ENCODE results near the gene ZSWIM3. TPM values are rescaled to one million over a fixed set of nuclear protein-coding genes. Genes with fewer than 3 reads are reported as not detected.

Gene ZSWIM3
- total and polyA plus RNA-seq, 2 donors (not counting 1 experiment from before 2014, with no cell fraction given), result 3.6 to 7.6 TPM

DNA sequence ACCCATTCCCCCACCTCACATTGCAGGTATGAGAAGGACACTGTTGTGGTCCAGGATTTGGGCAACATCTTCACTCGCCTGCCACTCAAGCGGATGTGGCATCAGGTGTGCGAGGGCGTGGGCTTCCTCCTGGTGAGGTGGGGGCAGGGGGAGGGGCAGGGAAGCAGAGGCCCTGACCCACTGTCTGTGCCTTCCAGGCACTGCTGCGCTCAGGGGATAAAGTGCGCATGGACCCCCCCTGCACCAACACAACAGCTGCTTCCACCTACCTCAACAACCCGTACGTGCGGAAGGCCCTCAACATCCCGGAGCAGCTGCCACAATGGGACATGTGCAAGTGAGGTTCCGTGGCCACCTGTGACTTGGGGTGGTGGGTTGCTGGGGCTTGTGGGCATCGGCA is 37.4 kb downstream of the ZSWIM3 start:
- no peaks in the 10 kb centered on the region for H3K27me3 ChIP-seq (ENCODE audit: control insufficient read depth, insufficient read depth, low read length)
- no peaks in the 10 kb centered on the region for H3K9me3 ChIP-seq (ENCODE audit: control insufficient read depth, insufficient read depth, low read depth, low read length)
- H2AFZ ChIP-seq (ENCODE audit: low read length), result no peak overlapping the region
- peaks cover 29% of the 10 kb centered on the region for H3K36me3 ChIP-seq (ENCODE audit: control insufficient read depth, insufficient read depth, low read length)
- TF ChIP-seq EZH2 (IDR thresholded peaks at IDR 0.05; ENCODE audit: low read length, missing control alignments), result no peak
- no peak for TF ChIP-seq CTCF (conservative IDR thresholded peaks at IDR 0.05 in 1 of 2, IDR thresholded peaks at IDR 0.05 in 1 of 2; ENCODE audit: low read depth in 1 of 2, low read length in 2 of 2)
- H3K4me3 ChIP-seq (replicated peaks in 1 of 4; ENCODE audit: control extremely low read depth in 1 of 4, insufficient read depth in 1 of 4, low read depth in 3 of 4, low read length in 4 of 4), result no peak overlapping the region
- no peak for DNase-seq (ENCODE audit: low read depth in 2 of 2)
- H4K20me1 ChIP-seq (ENCODE audit: control insufficient read depth, extremely low read depth, insufficient read depth, low read length), result no peaks in the 10 kb centered on the region
- peaks cover 8% of the 10 kb centered on the region for H3K4me1 ChIP-seq (ENCODE audit: control insufficient read depth, extremely low read depth, insufficient read depth, low read length)
- peaks cover 11% of the 10 kb centered on the region for H3K79me2 ChIP-seq (ENCODE audit: control insufficient read depth, insufficient read depth, low read length)
- no peak overlapping the region for H3K27ac ChIP-seq (ENCODE audit: insufficient read depth, low read length)
- no peak overlapping the region for H3K4me2 ChIP-seq (ENCODE audit: extremely low read depth, insufficient read depth, low read length)
- H3K9ac ChIP-seq (ENCODE audit: insufficient read depth, low read length), result no peak overlapping the region

GRCh38 chr20:45896641-45897161 is 39.3 kb downstream of the ZSWIM3 start:
- no peak overlapping the region for H3K9ac ChIP-seq (ENCODE audit: insufficient read depth, low read length)
- H3K36me3 ChIP-seq (ENCODE audit: control insufficient read depth, insufficient read depth, low read length), result peaks cover 32% of the 10 kb centered on the region
- no peak for DNase-seq (ENCODE audit: low read depth in 2 of 2)
- no peak overlapping the region for H3K27ac ChIP-seq (ENCODE audit: insufficient read depth, low read length)
- no peaks in the 10 kb centered on the region for H4K20me1 ChIP-seq (ENCODE audit: control insufficient read depth, extremely low read depth, insufficient read depth, low read length)
- H3K79me2 ChIP-seq (ENCODE audit: control insufficient read depth, insufficient read depth, low read length), result peaks cover 8% of the 10 kb centered on the region
- no peak overlapping the region for H3K4me2 ChIP-seq (ENCODE audit: extremely low read depth, insufficient read depth, low read length)
- no peak overlapping the region for H3K4me3 ChIP-seq (replicated peaks in 1 of 4; ENCODE audit: control extremely low read depth in 1 of 4, insufficient read depth in 1 of 4, low read depth in 3 of 4, low read length in 4 of 4)
- H3K9me3 ChIP-seq (ENCODE audit: control insufficient read depth, insufficient read depth, low read depth, low read length), result no peaks in the 10 kb centered on the region
- H3K4me1 ChIP-seq (ENCODE audit: control insufficient read depth, extremely low read depth, insufficient read depth, low read length), result peaks cover 8% of the 10 kb centered on the region
- TF ChIP-seq CTCF (conservative IDR thresholded peaks at IDR 0.05 in 1 of 2, IDR thresholded peaks at IDR 0.05 in 1 of 2; ENCODE audit: low read depth in 1 of 2, low read length in 2 of 2), result no peak
- no peak for TF ChIP-seq EZH2 (IDR thresholded peaks at IDR 0.05; ENCODE audit: low read length, missing control alignments)
- no peaks in the 10 kb centered on the region for H3K27me3 ChIP-seq (ENCODE audit: control insufficient read depth, insufficient read depth, low read length)
- no peak overlapping the region for H2AFZ ChIP-seq (ENCODE audit: low read length)

DNA sequence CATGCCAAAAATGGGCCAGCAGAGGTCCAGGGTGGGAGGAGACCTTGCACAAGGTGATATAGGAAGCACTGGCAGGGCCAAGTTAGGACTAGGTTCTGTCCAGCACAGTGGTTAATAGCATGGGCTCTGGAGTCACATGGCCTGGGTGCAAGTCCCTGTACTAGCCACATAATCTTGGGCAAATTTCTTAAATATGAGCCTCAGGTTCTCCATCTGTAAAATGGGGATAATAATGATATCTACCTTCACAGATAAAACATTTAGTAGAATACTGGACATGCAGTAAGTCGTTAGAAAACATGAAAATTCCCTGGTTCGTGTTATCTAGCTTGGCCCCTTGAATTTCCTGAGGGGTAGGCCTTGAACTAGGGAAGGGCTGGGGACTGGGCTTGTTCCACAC is 39.9 kb downstream of the ZSWIM3 start:
- Histone ChIP-seq H3K4me2 (ENCODE audit: extremely low read depth, insufficient read depth, low read length) (no peak overlapping the region), H3K27ac (ENCODE audit: insufficient read depth, low read length) (no peak overlapping the region), H3K79me2 (ENCODE audit: control insufficient read depth, insufficient read depth, low read length) (peaks cover 5% of the 10 kb centered on the region), H4K20me1 (ENCODE audit: control insufficient read depth, extremely low read depth, insufficient read depth, low read length) (no peaks in the 10 kb centered on the region), H3K9ac (ENCODE audit: insufficient read depth, low read length) (no peak overlapping the region), H3K36me3 (ENCODE audit: control insufficient read depth, insufficient read depth, low read length) (peaks cover 33% of the 10 kb centered on the region), H3K4me1 (ENCODE audit: control insufficient read depth, extremely low read depth, insufficient read depth, low read length) (peaks cover 7% of the 10 kb centered on the region), H2AFZ (ENCODE audit: low read length) (no peak overlapping the region), H3K27me3 (ENCODE audit: control insufficient read depth, insufficient read depth, low read length) (no peaks in the 10 kb centered on the region), H3K9me3 (ENCODE audit: control insufficient read depth, insufficient read depth, low read depth, low read length) (no peaks in the 10 kb centered on the region), H3K4me3 (replicated peaks in 1 of 4; ENCODE audit: control extremely low read depth in 1 of 4, insufficient read depth in 1 of 4, low read depth in 3 of 4, low read length in 4 of 4) (no peak overlapping the region)
- no peak for DNase-seq (ENCODE audit: low read depth in 2 of 2)
- TF ChIP-seq CTCF (conservative IDR thresholded peaks at IDR 0.05 in 1 of 2, IDR thresholded peaks at IDR 0.05 in 1 of 2; ENCODE audit: low read depth in 1 of 2, low read length in 2 of 2), result no peak
- TF ChIP-seq EZH2 (IDR thresholded peaks at IDR 0.05; ENCODE audit: low read length, missing control alignments), result no peak

All from fibroblast of lung (primary cell).